G401.6 (cell line): ENCODE data around the gene CDC37L1.
"Not testable (repeated sequence)": the region's sequence is repeated elsewhere in the genome, so short reads cannot be mapped to it uniquely, and the experiment has no call there.

ENCODE experiments used
- FAIRE-seq: peaks from 2 replicates; lab custom pipeline; 2012; peaks lifted over from hg19 to GRCh38; lab: Jason Lieb, UNC

Gene CDC37L1

DNA sequence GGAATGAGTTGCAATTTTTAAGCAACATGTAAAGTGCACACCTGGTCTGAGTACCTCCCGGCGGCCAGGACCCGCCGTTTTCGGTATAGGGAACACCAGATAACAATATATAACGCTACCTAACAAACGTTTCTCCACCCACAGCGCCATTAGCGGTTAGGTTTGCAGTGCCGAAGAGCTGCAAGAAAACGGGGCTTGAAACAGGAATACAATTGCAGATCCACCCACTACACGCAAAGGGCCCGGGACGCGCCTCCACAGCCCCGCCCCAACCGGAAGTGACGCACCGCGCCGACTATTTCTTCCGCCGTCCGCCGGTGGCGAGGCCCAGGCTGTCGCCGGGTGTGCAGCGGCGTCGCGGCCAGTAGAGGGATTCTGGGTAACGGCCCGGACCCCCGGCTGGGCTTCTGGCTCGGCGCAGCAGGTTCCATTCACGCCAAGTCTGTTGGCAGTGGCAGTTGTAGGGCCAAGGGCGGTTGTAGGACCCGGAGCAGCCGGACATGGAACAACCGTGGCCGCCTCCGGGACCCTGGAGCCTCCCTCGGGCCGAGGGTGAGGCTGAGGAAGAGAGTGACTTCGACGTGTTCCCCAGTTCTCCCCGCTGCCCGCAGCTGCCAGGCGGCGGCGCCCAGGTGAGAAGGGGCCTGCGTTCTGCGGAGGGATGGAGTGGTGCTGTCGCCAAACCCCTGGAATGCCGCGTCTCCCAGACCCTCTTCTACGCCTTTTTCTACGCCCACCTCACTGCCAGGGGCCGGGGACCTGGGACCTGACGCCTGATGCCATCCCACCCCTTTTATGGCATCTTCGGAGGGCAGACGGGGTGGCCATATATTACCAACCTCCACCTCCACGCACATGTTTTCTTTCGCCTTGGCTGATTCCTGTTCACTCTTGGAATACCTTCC is at the start of gene CDC37L1:
TSS of gene CDC37L1 (plus strand) at position 302 of the 905 bp plus-strand sequence. CDS start at position 501, 199 bp downstream.
- FAIRE-seq, result peak; percentile 97

DNA sequence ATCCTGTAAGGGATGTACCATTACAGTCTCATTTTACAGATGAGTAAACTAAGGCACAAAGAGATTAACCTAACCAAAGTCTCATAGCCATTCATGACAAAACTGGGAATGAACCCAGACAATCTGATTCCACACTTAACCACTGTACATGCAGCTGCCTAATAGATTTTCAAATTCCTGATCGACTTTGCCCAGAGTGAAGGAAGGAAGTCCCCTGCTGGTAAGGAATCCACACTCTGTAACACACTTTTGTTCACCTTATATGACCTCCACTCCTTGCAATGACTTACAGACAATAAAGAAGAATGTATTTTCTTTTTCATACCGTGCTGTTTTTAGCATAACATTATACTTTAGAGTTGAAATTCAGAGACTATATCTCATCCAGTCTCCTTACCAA is 48.5 kb upstream of the CDC37L1 start:
- no peak for FAIRE-seq

DNA sequence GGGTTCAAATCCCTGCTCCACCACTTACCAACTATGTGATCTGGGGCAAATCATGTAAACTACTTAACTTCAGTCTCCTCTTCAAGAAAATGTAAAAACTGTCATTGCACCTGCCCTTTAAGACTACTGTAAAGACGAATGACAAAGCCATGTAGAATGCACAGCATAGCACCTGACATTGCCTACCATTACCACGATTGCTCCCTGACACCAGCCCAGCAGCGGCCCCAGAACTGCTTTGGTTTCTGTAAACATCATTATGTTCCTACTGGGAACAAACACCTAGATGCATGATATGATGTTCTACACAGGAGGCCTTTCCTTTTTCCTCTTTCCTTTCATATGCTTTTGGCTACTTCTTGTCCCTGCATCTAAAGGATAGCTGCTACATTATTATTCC is 40.4 kb upstream of the CDC37L1 start:
- FAIRE-seq, result no peak

DNA sequence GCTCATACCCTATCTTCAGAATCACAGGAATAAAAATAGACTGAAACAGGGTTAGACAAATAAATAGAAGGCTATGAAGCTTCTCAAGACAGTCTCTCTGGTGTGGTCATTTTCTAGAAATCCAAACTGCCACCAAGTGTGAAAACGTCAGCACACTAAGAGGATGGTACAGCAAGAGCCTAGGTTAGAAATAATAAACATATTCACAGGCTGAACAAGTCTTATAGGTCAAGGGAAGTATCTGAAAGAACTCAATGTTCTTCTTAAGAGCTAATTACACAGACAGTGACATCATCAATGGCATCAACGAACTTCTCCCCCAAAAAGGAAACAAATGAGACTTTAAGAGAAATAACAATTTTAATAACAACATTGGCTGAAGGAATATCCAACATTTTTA is 39.9 kb upstream of the CDC37L1 start:
- no peak for FAIRE-seq

DNA sequence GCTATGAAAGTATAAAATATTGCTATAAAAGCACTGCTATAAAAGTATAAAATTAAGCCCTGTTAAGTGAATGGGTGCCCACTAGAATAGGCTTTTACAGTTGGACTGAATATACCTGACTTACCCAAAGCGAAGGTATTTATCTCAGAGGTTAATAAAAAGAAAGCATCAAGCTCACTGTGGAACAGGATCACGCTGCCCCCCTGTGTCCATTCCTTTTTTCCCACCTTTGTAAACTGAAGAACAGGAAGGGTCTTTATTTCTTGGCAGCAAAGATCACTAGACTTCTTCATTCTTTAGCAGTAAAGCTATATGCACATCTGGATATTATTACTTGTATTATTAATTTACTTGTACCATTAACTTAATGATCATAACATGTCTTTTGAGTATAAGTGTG is 39.3 kb upstream of the CDC37L1 start:
- peak; percentile 36 for FAIRE-seq

DNA sequence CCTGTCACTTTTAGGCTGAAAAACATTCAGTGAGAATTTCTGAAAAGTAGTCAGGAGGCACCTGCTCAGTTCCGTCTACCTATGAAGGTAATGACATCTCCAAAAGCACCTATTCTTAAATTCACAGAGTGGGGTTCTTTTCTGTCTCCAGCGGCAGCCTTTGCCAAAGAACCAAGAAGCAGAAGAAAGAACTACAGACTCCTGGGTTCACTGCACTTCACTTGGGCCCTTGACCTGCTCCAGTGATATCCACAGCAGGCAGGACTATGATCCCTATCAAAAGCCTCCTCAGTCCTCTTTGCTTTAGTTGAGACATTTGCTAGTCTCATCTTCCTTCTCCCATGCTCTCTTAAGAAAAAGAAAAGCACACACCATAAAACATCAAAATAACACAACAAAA is 37.0 kb upstream of the CDC37L1 start:
- FAIRE-seq, result no peak

DNA sequence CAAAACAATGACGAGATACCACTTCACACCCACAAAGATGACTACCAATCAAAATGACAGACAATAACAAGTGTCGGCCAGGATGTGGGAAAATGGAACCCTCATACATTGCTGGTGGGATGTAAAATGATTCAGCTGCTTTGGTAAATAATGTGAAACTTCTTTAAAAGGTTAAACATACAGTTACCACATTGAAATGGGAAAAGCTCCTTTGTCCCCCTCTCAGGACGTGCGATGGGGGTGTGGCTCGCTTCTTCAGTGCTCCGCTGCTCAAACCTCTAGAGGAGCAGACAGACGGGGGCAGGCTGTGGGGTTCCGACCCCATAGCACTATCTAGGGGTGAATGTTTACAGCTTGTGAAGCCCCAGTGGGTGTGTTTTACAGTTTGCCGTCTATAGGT is 25.3 kb upstream of the CDC37L1 start:
- no peak for FAIRE-seq

DNA sequence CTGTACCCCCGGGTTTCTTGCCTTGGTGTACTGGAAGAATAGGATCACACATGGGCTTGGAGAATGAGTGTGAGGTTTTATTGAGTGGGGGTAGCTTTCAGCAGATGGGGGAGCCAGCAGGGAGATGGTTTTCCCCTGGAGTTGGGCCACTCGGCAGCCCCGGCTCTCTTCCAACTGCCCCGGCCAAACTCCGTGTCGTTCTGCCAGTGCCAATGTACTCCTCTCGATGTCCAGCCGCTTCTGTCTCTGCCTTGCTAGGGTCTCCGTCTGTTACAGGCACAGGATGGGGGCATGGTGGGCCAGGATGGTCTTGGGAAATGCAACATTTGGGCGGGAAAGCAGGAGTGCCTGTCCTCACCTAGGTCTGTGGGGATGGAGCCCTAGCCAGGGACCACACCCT is 24.8 kb upstream of the CDC37L1 start:
- no peak for FAIRE-seq

DNA sequence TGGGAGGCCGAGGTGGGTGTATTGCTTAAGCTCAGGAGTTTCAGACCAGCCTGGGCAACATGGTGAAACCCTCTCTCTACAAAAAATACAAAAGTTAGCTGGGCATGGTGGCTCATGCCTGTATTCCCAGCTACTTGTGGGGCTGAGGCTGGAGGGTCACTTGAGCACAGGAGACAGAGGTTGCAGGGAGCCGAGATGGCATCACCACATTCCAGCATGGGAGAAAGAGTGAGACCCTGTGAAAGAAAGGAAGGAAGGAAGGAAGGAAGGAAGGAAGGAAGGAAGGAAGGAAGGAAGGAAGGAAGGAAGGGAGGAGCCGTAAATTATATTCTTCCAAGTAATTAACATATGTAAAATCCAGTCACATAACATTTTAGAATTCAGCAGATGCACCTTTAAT is 23.2 kb upstream of the CDC37L1 start:
- not testable (repeated sequence) for FAIRE-seq

DNA sequence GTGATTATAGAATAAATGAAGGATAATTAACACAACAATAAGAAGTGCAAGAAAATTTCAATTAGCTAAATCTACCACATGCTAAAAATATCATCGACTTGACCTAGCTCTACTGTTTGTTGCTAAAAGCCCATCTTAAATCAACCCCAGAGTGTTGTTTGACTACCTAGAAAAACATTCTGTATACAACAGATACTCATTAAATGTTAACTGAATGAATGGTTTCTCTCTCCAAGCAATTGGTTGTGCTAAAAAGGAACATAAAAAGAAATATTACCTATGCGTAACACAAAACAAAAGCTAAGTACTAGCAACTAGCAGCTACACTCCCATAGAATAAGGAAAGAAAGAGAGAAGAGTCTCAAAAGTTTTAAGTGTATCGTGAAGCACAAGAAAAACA is 22.7 kb upstream of the CDC37L1 start:
- FAIRE-seq, result no peak

DNA sequence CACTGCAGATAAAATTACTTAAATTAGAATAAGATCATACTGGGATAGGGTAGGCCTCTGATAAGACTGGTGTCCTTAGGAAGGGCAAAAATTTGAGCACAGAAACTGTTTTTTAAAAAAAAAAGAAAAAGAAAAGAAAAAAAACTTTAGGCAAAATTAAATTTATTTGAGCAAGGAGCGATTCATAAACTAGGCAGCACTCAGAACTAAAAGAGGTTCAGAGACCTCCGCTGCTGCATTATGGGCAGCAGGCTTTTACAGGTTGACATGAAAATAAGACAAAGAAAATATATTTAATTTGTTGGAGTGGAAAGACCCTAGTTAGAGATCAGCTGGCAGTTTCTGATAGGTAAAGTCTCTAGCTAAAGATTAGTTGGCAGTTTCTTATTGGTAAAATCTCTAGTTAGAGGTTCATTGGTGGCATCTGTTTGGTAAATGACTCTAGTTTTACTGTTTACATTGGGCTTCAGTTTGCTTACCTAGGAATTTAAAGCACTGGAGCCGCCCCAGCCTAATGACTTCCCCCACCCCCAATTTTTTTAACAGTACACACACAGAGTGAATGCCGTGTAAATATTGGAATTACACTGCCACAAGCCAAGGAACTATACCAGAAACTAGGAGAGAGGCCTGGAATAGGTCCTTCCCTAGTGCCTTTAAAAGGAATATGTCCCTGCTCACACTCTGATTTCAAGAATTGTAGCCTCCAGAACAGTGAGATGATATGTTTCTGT is 21.8 kb upstream of the CDC37L1 start:
- FAIRE-seq, result no peak

DNA sequence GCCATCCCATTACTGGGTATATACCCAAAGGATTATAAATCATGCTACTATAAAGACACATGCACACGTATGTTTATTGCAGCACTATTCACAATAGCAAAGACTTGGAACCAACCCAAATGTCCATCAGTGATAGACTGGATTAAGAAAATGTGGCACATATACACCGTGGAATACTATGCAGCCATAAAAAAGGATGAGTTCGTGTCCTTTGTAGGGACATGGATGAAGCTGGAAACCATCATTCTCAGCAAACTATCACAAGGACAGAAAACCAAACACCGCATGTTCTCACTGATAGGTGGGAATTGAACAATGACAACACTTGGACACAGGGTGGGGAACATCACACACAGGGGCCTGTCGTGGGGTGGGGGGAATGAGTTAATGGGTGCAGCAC is 18.7 kb upstream of the CDC37L1 start:
- not testable (repeated sequence) for FAIRE-seq

DNA sequence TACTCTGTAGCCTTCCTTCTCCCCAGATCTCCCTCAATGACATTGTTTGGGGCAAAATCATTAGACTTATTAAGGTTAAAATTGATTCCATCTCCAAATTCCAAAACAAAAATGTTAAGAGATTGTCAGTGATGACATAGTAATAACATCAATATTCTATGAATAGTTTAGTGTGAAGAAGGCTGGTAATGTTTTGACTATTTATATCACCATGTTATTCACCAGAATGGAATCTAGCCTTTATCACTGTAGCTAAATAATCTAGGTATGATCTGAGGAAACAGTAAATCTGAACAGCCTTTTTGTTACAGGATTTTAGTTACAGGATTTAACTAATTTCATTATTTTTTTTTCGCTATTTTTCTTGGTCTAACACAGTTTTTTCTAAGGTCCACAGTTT is 18.2 kb upstream of the CDC37L1 start:
- FAIRE-seq, result no peak

DNA sequence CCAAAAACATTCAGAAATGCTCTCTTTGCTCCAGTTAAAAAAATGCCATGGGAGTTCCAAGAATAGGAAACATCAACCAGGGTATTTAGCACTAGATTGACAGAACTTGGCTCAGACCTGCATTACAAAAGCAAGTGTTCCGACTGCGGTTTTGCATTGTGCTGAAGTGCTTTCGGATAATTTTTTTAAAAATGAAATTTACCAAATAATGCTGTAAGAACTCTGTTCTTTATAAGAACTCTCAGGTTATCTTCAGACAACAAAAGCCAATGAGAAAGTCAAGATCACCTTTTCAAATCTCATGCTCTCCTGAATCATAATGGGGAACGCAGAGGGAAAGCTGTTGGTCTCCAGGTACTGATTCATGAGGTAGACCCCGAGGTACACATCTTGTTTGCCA is 17.8 kb upstream of the CDC37L1 start:
- no peak for FAIRE-seq

DNA sequence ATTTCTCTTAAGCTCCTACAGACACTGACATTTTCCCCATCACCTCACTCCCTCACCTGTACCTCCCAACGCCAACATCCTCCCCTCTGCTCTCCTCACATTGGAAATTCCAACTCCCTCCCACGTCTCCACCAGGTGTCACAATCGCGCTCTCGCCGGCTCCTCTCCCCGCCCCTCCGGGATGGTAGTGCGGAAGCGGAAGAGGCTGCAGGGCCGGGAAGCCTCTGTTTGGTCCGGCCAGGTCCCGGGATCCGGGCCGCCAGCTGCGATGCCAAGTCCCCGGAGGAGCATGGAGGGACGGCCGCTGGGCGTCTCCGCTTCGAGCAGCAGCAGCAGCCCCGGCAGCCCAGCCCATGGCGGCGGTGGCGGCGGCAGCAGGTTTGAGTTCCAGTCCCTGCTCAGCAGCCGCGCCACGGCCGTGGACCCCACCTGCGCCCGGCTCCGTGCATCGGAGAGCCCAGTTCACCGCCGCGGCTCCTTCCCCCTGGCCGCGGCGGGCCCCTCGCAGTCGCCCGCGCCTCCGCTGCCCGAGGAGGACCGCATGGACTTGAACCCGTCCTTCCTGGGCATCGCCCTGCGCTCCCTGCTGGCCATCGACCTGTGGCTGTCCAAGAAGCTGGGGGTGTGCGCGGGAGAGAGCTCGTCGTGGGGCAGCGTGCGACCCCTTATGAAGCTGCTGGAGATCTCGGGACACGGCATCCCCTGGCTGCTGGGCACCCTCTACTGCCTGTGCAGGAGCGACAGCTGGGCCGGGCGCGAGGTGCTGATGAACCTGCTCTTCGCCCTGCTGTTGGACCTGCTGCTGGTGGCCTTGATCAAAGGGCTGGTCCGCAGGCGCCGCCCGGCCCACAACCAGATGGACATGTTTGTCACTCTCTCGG is 17.0 kb upstream of the CDC37L1 start, which contains the start of gene PLPP6:
TSS of gene PLPP6 (plus strand) at position 187 of the 881 bp plus-strand sequence. CDS start at position 269, 82 bp downstream.
- FAIRE-seq, result peak; percentile 92

DNA sequence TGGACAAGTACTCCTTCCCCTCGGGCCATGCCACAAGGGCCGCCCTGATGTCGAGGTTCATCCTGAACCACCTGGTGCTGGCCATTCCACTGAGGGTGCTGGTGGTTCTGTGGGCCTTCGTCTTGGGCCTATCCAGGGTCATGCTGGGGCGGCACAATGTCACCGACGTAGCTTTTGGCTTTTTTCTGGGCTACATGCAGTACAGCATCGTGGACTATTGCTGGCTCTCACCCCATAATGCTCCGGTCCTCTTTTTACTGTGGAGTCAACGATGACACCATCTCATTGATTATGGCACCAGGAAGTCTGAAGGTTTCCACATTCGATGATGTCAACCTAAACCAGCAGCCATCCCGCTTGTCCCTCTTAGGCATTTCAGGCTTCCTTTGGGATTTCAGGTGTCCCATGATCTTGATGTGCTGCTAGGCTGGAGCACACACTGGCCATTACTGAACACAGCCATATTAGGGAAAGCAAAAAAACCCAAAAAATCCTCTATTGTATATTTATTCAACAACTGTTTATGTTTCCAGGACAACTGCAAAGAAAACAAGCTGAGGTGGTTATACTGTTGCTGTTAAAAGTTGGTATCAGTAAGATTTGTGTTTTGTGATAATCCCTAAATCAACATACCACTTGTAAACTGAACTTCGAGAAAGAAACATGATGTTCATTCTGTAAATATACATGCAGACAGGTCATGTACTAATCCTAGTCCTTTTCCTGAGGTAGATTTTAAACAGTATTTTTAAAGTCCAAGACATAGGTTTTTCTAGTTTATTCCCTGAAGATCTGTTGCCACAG is 16.2 kb upstream of the CDC37L1 start:
- no peak for FAIRE-seq

DNA sequence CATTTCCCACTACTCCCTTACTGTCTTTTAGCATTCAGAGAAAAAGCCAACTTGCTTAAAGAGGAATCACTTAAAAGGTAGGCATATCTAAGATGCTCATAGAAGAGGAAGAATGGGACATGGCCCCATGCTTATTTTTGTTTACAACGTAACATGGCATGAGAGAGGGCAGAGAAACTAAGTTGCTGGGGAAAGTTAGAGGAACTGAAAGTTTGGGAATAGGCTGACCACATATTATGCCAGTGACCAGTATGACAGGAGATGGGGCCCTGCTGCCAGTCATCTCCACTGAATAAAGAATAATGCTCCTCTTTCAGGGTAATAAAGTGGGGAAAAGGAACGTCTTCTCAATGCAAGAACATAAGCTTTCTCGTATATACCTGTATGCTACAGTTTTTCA is 15.4 kb upstream of the CDC37L1 start:
- FAIRE-seq, result no peak

DNA sequence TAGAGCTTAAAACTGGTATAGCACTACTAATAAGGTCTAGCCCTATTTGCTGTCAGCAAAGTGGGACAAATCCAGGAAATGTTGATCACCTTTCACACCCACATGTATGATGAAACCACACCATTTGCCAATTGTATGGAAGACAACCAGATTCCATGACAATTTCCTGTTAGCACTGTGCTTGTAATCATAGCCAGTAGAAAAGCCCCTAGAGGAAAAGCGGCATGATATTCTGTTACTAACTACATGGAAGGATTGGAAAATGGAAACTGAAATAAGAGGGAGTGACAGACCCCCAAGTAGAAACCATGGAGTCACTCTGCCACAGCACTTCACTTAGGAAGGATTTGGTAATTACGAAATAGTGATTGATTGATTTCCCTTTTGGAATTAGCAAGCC is 14.0 kb upstream of the CDC37L1 start:
- no peak for FAIRE-seq

DNA sequence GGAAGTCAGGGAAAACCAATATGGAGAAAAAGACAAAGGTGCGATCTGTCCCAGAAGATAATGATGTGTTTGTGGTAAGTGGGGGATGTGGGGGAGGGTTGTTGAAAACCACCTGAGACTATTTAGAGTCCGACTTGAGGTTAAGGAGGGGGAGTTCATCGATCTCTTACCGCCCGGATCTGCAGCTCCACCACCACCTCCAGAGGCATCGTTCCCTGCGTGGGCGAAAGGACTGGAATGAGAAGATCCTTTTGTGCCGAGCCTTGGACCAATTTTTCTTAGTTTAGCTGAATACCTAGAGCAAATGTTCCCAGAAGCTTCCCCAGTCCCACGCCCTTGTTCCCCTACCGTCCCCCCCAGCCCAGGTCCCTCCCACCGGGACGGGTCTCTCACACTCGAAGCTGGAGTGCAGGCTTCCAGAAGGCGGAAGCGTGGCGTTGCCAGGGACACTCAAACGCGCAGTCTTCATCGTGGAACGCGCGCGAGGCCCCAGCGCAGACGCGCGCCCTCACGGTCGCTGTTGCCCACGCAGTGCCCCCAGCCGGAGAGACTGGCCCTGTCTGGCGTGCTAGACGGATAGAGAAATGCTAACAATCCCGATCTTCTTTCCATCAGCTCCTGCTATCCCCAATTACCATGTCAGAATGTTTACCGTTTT is 13.2 kb upstream of the CDC37L1 start, which contains the start of gene SPATA6L:
TSS of gene SPATA6L (minus strand) at position 439 of the 658 bp plus-strand sequence. CDS start at position 209, 230 bp downstream.
- no peak for FAIRE-seq

DNA sequence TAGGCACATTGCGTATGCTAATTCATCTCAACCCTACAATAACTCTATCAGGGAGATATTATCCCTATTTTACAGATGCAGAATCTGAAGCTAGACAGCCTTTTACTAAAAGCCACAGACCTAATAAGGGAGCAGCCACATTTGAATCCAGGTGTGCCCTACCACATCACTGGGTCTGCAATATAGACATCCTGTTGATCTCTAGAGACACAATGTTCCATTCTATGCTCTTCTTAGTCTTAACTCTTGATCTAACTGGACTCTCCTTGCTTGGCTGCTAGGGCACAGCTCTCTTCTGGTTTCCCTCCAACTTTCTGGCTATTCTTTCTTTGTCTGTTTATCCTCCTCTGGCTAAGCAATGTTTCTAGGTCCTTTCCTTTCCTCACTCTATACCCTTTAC is 11.7 kb upstream of the CDC37L1 start:
- no peak for FAIRE-seq

DNA sequence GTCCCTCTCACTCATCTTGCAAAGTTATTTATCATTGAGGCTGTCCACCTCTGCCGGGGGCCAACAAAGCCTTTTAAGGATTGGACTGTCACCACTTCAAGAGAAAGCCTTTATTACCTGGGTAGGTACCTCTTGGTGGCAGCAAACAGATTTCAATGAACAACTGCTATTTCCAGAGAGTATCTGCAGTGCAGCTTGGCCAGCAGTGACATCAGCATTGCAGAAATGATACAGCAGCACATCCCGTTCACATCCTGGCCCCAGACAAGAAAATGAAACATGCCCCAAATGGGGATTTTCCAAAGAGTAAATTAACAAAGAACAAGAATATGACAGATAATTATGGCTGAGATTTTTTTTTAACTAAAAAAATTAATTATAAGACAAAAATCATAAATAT is 10.8 kb upstream of the CDC37L1 start:
- FAIRE-seq, result no peak
